ENCODE results near the gene MTSS2.

The MTSS2 gene

DNA sequence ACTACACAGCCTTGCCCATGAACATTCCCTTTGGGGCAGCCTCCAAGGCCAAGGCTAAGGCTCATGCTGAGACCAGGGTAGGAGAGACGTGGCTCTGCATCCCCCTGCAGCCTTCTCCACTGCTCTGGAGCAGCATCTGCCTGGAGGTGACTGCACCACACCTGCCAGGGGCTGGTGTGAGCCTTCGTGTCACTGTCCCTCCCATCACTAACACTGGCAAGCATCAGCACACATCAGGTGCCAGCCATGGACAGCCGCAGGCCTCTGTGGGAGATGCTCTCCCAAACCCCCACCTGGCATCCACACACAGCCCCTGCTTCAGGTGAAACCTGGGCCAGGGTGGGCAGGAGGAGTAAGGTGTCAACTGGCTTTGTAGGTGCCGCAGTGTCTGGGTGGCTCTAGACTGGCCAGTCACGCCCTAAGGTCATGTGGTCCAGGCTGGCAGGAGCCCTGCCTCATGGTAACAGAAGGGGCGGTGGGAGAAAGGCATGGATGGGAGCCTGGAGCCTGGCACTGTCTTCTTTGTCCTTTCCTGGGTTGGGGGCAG, 18.1 kb upstream of the MTSS2 start:
- no peak for DNase-seq (ENCODE audit: low read depth)
- TF ChIP-seq MYC (IDR thresholded peaks at IDR 0.05; ENCODE audit: low read depth, low read length) (no peak), MAX (IDR thresholded peaks at IDR 0.05; ENCODE audit: low read depth, low read length) (no peak), POLR2A (IDR thresholded peaks at IDR 0.05; ENCODE audit: extremely low read depth, insufficient read length) (no peak)
- TF ChIP-seq, protein P1, sequence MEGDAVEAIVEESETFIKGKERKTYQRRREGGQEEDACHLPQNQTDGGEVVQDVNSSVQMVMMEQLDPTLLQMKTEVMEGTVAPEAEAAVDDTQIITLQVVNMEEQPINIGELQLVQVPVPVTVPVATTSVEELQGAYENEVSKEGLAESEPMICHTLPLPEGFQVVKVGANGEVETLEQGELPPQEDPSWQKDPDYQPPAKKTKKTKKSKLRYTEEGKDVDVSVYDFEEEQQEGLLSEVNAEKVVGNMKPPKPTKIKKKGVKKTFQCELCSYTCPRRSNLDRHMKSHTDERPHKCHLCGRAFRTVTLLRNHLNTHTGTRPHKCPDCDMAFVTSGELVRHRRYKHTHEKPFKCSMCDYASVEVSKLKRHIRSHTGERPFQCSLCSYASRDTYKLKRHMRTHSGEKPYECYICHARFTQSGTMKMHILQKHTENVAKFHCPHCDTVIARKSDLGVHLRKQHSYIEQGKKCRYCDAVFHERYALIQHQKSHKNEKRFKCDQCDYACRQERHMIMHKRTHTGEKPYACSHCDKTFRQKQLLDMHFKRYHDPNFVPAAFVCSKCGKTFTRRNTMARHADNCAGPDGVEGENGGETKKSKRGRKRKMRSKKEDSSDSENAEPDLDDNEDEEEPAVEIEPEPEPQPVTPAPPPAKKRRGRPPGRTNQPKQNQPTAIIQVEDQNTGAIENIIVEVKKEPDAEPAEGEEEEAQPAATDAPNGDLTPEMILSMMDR (IDR thresholded peaks at IDR 0.05; ENCODE audit: low read depth, low read length) = no peak
- no peak overlapping the region for H3K4me3 ChIP-seq (ENCODE audit: low read depth, low read length)

GRCh38 chr16:70703041-70703834, 17.4 kb upstream of the MTSS2 start:
- peak; percentile 86 for DNase-seq (ENCODE audit: low read depth)

GRCh38 chr16:70702624-70703023, 16.8 kb upstream of the MTSS2 start:
- no peak overlapping the region for H3K4me3 ChIP-seq (ENCODE audit: low read depth, low read length)
- TF ChIP-seq MAX (IDR thresholded peaks at IDR 0.05; ENCODE audit: low read depth, low read length) = no peak
- no peak for TF ChIP-seq MYC (IDR thresholded peaks at IDR 0.05; ENCODE audit: low read depth, low read length)
- no peak for TF ChIP-seq POLR2A (IDR thresholded peaks at IDR 0.05; ENCODE audit: extremely low read depth, insufficient read length)
- TF ChIP-seq, protein P1 (IDR thresholded peaks at IDR 0.05; ENCODE audit: low read depth, low read length) = no peak
- DNase-seq (ENCODE audit: low read depth) = no peak

More at GRCh38 chr16:70703041-70703834, 17.4 kb upstream of the MTSS2 start:
- H3K4me3 ChIP-seq (ENCODE audit: low read depth, low read length) = no peak overlapping the region
- TF ChIP-seq POLR2A (IDR thresholded peaks at IDR 0.05; ENCODE audit: extremely low read depth, insufficient read length) = no peak
- TF ChIP-seq, protein P1 (IDR thresholded peaks at IDR 0.05; ENCODE audit: low read depth, low read length) = peak; percentile 47

GRCh38 chr16:70701998-70702397, 16.1 kb upstream of the MTSS2 start:
- TF ChIP-seq, protein P1 (IDR thresholded peaks at IDR 0.05; ENCODE audit: low read depth, low read length) = no peak
- no peak for TF ChIP-seq MAX (IDR thresholded peaks at IDR 0.05; ENCODE audit: low read depth, low read length)
- TF ChIP-seq POLR2A (IDR thresholded peaks at IDR 0.05; ENCODE audit: extremely low read depth, insufficient read length) = no peak
- TF ChIP-seq MYC (IDR thresholded peaks at IDR 0.05; ENCODE audit: low read depth, low read length) = no peak
- H3K4me3 ChIP-seq (ENCODE audit: low read depth, low read length) = no peak overlapping the region
- DNase-seq (ENCODE audit: low read depth) = no peak

DNA sequence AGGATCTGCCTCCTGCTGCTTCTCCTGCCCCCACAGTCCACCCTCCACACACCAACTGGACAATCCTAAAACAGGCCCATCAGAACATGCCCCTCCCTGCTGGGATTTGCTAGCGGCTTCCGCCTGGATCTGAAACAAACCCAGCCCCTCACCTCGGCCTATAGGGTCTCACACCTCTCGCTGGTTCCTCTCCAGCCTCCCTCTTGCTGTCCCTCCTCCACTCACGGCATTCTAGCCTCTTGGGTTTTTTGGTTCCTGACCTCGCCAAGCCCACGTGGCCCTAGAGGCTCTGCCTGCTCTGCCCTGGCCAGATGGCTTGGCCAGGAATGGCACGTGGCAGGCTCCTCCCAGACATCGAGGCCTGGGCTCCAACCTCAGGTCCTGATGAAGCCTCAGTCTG, 15.7 kb upstream of the MTSS2 start:
- no peak overlapping the region for H3K4me3 ChIP-seq (ENCODE audit: low read depth, low read length)
- no peak for DNase-seq (ENCODE audit: low read depth)
- no peak for TF ChIP-seq MYC (IDR thresholded peaks at IDR 0.05; ENCODE audit: low read depth, low read length)
- TF ChIP-seq, protein P1 (IDR thresholded peaks at IDR 0.05; ENCODE audit: low read depth, low read length) = no peak
- no peak for TF ChIP-seq MAX (IDR thresholded peaks at IDR 0.05; ENCODE audit: low read depth, low read length)
- no peak for TF ChIP-seq POLR2A (IDR thresholded peaks at IDR 0.05; ENCODE audit: extremely low read depth, insufficient read length)
